Right lobe of liver (tissue), 4 donors: ENCODE data around the gene MICALL1.

Experiments
- CTCF ChIP-seq, 4 donors: fragments of 200-600 bp in 3 of 4; fragments of 450-650 bp in 1 of 4; IDR thresholded peaks; one replicate each; pipeline versions ENCODE4 v1.5.1 to v1.8.0; 2016 to 2022; ENCODE audit warnings: antibody characterized with exemption in 4 of 4, mild to moderate bottlenecking in 2 of 4
- POLR2A ChIP-seq: fragments of 450-650 bp; IDR thresholded peaks from one replicate; pipeline ENCODE4 v1.6.1; 2017; ENCODE audit warnings: antibody characterized with exemption, mild to moderate bottlenecking
- donor health status: DM: no; HTN: no; CAD: no.
- donor health status: DM: no; HTN: no; CAD: no.
- donor health status: DM: no; HTN: yes; CAD: no.

GRCh38 chr22:37990862-37991261 is 84.8 kb downstream of the MICALL1 start:
- TF ChIP-seq CTCF (IDR thresholded peaks at IDR 0.05): no peak
- TF ChIP-seq POLR2A: no peak
